GM21381 (cell line): ENCODE measurements around the gene NUP107.

Experiments used
- ATAC-seq: cut with Tn5 transposase; IDR thresholded peaks from one replicate; pipeline ENCODE4 v1.9.1; 2021; ENCODE audit warnings: mild to moderate bottlenecking, moderate library complexity; ENCODE audit not compliant: unreplicated experiment

The NUP107 gene

DNA sequence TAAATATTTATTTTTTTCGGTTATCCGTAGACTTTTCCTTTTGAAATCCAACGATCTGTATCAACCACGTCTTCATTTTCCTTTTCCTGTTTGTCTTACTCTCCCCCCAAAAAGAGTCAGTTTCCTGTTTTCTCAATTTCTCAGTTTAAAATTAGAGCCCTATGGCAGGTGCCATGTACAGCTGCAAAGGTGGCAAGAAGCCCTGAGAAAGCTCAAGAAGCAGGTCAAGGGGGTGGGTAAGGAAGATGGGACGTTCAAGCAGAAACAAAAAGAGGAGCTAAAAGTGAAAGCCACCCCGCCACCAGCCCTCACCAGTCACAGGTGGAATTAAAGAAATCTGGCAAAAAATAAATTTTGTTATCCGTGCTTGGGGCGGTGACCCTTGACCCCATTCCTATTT, 85.9 kb downstream of the NUP107 start:
- no peak for ATAC-seq

DNA sequence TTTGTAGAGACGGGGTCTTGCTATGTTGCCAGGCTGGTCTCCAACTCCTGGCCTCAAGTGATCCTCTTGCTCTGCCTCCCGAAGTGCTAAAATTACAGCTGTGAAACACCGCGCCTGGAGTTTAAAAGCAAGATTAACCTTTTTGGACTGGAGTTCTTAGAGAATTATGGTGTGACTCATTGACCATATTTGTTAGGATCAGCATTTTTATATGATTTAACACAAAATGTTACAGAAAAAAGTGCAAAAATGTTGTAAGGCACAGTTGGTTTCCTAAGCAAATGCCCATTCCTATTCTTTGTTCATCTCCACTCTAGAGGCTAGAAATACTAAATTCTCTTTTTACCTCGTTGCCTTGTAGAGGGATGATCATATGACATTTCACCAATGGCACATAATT, 86.8 kb downstream of the NUP107 start:
- ATAC-seq, result no peak

DNA sequence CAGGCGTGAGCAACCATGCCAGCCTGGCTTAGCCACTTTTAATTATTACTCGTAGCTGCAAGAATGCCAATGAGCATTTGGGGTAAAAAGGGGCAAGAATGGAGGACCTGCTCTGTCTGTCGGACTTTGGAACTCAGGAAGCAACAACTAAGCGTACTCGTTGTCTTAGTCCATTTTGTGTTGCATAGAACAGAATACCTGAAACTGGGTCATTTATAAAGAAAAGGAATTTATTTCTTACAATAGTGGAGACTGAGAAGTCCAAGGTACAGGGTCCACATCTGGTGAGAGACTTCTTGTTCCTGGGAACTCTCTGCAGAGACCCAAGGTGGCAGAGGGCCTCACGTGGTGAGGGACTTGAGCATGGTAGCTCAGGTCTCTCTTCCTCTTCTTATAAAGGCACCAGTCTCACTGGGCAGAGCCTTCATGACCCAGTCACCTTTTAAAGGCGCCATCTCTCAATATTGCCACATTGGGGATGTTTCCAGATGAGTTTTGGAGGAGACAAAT, 88.4 kb downstream of the NUP107 start:
- ATAC-seq, result no peak

DNA sequence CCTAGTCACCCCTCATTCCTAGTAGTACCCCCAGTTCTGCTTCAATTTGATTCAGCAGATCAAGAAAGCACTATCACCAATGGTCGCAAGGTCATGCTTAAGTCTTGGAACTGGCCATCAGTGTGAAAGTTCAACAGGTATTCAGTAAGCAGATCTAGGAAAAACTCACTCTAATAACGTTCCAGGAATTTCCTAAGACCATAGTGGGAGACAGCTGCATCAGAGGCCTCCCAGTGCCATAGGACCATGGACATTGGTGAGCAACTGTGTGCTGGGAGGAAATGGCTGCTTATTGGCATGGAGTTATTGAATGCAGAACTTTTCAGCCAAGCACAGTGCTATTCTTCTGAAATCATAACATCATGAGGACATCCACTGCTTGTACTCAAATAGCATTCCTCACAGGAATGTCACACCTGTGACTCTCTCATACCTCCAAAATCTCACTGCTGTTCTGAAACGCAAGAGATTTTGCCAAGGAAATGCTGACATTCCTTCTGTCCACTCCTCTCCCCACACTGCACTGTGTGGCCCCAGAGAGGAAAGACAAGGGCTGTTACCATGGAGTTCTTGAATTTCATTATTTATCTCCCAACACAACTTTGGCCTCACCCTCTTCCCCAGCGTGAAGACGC, 90.3 kb downstream of the NUP107 start:
- ATAC-seq, result no peak

DNA sequence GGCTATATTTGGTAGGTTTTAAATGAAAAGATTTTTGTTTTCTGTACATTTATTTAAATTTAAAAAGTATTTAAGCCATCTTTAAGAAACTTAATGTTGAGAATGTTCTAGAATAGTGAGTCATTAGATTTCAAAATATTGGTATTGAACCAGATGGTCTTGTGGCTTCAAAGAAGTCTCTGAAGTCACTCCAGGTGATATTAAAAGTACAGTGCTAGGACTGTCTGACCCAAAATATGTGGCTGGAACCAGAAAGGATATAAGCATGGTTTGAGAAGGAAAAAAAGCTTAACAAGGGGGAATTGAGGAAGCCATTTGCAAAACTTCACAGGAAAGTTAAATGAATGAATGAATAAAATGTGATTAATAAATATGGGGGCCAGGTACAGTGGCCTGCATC, 92.5 kb downstream of the NUP107 start:
- ATAC-seq, result no peak

DNA sequence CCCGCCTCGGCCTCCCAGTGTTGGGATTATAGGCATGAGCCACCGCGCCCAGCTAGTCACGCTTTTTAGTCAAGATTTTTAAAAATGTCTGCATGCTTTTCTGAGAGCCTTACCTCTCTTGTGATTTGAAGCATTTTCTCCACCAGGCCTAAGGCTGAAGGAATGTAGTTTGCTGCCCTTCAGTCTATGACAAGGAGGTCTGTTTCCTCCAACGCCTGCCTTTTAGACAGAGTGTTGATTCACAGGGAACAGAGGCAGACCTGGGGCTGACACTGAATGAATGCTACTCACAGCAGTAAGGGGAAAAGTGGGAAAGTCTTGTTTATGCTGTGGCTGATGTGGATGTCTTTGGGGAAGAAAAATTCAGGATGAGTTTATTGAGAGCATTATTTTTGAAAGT, 94.0 kb downstream of the NUP107 start:
- ATAC-seq, result no peak

DNA sequence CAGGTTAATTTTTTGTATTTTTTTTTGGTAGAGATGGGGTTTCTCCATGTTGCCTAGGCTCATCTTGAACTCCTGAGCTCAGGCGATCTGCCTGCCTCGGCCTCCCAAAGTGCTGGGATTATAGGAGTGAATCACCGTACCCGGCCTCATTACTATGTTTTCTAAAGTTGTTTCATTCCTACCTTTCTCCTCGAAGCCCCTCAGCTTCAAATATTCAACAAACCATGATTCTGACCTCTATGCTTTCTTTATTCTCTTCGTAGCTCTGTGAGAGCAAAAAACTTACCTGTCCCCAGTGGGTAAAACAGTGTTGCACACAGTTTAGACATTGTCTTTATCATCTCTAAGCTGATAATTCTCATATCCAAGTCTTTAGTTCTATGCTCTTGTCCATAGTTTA, 95.0 kb downstream of the NUP107 start:
- ATAC-seq, result no peak

DNA sequence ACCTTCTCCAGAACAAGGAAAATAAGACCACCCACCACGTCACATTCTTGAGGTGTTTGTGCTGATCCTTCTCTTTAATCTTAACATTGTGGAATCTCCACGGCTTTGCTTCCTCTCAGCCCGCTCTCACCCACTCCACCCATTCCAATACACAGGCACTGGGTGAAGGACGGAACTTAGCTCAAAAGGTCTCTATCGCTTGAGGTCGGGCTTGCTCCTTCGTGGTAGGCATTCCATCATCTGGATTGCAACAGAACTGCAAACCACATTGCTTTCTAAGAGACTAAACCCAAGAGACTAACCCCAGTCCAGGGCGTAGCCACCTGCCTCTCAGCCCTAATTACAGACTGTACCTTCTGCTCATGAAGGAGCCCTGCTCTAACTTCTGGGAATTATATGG, 97.2 kb downstream of the NUP107 start:
- no peak for ATAC-seq

DNA sequence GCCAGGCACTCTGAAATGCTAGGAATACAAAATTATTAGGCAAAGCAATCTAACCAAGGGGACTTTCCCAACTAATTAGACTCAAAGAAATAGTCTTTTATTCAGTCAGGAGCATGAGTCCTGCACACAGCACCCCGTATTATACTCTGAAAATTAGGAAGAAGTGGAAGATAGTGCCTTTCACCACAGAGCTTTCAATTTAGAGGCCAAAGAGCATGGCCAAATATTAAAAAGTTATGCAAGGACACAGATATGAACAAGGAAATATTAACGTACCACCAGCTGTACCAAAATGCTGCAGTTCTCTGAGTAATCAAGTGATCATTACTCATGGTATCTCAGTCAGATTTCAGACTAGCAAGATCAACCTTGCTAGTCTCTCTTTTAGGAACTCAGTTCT, 98.6 kb downstream of the NUP107 start:
- no peak for ATAC-seq

DNA sequence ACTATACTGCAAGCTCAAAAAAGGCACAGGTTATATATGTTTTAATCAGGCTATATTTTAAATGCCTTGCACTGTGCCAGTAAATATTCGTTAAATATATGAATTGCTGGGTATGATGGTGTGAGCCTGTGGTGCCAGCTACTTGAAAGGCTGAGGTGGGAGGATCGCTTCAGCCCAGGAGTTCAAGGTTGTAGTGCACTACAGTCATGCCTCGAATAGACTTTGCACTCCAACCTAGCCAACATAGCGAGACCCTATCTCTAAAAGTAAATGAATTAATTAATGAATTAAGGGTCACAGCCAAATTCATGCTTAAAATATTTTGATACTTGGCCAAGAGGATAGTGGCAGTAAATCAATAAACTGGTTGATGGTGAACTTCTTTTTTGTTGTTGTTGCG, 99.0 kb downstream of the NUP107 start:
- no peak for ATAC-seq

DNA sequence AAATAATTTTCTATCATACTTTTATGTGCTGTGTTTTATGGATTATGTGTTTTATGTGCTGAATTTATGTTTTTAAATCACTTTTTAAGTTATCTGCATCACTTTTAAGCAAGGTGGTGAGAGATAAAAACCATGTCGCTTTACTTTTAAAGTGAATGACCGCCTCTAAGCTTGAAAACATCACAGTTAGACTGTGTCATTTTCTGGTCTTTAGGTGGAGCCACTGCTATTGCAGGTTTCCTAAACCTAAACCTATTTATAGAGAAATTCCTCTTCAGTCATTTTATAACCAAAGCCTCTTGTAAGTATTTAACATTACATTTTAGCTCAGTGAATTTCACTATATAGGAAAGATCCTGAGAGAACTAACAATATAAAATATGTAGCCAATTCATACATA, 100.2 kb downstream of the NUP107 start:
- ATAC-seq, result no peak

DNA sequence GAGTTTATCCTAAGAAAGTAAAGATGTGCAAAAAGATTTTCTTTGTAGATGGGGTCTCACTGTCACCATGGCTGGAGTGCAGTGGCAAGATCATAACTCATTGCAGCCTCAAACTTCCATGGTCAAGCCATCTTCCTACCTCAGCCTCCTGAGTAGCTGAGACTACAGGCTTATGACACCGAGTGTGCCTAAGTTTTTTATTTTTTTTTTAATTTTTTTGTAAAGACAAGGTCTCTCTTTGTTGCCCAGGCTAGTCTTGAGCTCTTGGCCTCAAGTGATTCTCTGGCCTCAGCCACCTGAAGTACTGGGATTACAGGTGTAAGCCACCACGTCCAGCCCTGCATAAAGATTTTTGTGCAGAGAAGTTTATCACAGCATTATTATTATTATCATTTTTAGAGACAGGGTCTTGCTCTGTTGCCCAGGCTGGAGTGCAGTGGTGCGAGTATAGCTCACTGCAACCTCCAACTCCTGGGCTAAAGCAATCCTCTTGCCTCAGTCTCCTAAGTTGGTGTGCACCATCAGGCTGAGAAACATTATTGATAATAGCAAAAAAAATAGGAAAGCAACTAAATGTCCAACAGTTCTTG, 101.9 kb downstream of the NUP107 start:
- no peak for ATAC-seq

DNA sequence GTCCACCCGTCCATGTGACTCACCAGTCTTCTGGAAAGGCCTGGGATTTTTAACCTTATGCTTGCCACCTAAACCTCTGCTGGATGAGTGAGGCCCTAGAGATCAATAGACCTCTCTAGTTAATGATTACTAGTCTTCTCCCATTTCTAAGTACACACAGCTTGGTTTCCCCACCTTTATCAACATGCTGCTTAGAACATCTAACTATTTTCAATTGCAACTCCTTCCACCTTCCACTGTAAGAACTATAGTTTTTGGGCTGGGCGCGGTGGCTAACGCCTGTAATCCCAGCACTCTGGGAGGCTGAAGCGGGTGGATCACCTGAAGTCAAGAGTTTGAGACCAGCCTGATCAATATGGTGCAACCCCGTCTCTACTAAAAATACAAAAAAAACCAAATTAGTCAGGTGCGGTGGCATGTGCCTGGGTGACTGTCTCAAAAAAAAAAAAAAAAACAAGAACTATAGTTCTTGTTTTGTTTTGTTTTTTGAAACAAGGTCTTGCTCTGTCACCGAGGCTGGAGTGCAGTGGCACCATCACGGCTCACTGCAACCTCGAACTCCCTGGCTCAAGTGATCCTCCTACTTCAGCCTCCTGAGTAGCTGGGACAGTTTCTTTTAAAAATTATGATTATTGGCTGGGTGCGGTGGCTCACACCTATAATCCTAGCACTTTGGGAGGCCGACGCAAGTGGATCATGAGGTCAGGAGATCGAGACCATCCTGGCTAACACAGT, 102.5 kb downstream of the NUP107 start:
- ATAC-seq, result no peak

DNA sequence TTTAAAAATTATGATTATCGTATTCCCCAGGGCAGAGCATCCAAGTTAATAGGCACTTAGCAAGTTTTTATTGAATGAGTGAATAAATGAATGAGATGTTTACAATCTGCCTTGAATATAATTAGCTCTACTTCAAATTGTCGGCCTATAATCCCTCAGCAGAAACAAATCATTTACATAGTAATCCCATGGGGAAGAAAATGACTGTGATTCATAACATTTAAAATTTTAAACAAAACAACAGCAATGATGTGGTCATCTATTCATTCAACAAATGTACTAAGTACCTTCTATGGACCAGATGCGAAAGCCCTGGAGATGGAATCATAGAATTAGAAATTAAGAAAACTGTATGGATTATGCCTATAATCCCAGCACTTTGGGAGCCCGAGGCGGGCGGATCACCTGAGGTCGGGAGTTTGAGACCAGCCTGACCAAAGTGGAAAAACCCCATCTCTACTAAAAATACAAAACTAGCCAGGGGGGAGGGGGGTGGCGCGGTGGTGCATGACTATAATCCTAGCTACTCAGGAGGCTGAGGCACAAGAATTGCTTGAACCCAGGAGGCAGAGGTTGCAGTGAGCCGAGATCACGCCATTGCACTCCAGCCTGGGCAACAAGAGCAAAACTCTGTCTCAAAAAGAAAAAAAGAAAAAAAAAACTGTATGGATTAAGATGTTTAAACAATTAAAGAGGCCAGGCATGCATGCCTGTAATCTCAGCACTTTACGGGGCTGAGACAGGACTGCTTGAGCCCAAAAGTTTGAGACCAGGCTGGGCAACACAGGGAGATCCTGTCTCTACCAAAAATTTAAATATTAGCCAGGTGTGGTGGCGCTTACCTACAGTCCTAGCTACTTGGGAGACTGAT, 103.5 kb downstream of the NUP107 start:
- ATAC-seq, result no peak

DNA sequence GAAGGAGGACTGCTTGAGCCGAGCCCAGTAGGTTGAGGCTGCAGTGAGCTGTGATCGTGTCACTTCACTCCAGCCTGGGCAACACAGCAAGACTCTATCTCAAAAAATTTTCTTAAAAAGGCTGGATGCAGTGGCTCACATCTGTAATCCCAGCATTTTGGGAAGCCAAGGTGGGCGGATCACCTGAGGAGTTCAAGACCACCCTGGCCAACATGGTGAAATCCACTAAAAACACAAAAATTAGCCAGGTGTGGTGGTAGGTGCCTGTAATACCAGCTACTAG, 104.1 kb downstream of the NUP107 start:
- ATAC-seq, result no peak

DNA sequence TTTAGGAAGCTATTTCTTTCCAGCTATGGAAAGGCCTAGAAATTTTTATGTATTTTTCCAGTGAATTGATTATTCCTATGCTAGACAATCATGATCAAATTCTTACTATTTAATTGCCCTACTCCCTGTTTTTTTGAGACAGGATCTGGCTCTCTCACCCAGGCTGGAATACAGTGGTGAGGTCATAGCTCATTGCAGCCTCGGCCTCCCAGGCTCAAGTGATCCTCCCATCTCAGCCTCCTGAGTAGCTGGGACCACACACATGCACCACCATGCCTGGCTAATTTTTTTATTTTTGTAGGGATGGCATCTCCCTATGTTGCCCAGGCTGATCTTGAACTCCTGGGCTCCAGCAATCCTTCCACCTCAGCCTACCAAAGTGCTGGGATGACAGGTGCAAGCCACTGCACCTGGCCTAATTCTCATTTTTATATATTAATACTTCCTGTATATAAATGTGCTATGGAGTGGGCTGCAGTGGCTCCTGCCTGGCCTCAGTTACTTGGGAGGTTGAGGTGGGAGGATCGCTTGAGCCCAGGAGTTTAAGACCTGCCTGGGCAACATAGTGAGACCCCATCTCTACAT, 105.2 kb downstream of the NUP107 start:
- no peak for ATAC-seq

DNA sequence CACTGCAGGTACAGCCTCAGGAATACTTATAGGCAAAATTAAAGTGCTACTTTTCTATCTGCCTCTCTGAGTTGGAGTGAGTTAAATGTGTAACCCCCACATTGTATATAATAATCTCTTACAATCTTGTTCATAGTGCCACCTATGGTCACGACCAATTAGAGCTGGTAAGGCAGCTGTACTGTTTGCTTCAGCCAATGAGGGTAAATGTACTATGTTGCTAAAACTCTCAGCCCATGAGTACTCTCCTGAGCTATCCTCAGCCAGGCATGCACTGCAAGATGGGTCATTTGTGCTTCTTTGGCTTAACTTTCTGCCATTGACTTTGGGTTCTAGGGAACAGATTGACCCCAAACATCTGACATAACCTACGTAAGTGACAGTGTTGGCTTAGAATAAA, 106.2 kb downstream of the NUP107 start:
- peak; percentile 75 for ATAC-seq

DNA sequence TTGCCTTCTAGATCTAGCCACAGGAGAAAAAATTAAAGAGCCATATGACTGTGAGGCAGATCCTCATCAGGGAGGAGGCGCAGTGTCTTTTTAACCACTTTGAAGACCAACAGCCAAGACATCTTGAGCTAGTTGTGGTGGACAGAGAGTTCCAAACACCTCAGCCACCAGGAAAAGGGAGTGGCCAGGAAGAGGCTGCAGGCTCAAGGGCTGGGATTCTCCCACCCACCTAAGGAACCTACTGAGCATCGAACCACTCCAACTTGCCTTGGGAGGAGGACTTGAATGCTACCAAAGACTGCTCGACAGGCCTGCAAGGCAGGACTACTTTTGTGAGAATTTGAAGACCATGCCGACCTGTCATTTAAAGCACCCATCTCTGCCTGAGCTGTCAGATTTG, 106.7 kb downstream of the NUP107 start:
- no peak for ATAC-seq

DNA sequence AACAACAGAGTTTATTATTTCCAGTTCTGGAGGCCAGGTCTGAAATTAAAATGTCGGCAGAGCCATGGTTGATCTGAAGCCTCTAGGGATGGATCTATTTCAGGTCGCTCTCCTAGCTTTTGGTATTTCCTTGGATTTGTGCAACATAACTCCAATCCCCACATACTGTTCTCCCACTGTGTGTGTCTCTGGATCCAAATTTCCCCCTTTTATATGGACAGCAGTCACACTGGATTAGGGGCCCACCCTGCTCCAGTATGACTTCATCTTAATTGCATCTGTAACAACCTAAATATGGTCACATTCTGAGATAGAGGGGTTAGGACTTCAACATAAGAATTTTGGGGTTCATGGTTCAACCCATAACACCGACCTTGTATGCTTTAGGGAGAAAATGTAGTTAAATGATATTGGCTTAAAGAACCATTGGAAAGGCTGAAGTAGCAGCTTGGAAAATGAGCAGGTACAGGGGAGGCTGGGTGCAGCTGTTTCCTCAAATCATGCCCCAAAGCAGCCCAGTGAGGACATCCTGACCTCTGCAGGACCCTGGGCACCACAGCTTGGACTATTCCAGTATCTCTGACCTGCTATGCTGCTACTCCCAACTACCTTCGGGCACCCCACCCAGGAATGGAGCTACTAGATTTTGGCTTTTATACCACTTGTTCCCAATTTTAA, 107.3 kb downstream of the NUP107 start:
- ATAC-seq, result no peak

DNA sequence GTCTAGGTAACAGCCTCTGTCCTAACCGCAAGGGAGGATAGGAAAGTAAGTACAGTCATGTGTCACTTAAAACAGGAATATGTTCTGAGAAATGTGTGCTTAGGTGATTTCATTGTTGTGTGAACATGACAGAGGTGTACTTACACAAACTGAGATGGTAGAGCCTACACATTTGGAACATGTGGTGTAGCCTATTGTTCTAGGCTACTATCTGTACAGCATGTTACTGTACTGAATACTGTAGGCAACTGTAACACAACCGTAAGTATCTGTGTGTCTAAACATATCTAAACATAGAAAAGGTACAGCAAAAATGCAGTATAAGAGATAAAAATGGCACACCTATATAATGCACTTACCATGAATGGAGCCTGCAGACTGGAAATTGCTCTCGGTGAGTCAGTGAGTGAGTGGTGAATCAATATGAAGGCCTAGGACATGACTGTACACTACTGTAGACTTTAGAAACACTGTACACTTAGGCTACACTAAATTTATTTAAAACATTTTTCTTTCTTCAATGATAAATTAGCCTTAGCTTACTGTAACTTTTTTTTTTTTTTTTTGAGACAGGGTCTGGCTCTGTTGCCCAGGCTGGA, 108.0 kb downstream of the NUP107 start:
- no peak for ATAC-seq
